CD4-positive, alpha-beta T cell treated with Interleukin-10 for 1 hour (primary cell): ENCODE results near the gene PAGE3.

Experiments used
- DNase-seq: peaks from one replicate; pipeline ENCODE4 v3.0.0-alpha.2; 2020

PAGE3 gene, protein sequence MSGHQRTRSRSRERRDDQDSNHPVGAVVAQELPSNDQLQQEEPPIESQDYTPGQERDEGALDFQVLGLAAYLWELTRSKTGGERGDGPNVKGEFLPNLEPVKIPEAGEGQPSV

DNA sequence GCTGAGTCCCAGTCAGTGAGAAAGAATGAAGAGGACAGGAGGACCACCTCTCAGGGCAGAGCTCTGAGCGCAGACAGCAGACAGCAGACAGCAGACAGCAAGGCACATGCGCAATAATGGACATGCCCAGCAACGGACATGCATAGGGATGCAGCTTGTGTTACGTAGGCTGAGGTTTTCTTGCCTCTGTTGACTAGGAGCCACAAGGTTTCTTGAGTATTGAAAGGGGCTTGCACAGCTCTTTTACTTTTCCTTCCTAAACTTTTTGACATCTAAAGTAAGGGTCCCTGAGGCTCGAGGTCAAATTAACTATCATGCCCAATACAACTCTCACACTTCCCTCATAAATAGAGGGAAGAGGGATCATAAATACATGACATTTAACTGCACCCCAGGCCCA lies at the start of gene PAGE3:
Gene PAGE3, minus strand, starts transcription at position 101 of the 400 bp plus-strand sequence. CDS start 1,013 bp downstream, outside the sequence.
- DNase-seq: no peak

DNA sequence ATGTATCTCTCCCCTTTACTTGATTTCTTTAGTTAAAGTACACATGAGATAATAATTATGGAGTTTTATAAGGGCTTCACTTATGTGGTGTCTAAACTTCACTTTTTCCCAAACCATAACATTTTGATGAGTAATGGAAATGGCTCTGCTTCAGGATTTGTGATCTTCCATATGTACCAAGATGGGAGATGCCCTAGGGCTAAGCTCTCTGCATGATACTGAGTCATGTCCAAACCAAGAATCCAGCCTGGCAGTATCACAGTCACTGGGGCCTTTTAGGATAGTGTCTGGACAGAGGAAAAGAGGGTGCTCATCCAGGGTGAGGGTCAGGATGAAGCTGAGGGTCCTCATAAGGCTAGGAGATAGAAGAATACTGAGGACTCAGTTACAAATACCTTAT lies 47.9 kb upstream of the PAGE3 start:
- DNase-seq: no peak

DNA sequence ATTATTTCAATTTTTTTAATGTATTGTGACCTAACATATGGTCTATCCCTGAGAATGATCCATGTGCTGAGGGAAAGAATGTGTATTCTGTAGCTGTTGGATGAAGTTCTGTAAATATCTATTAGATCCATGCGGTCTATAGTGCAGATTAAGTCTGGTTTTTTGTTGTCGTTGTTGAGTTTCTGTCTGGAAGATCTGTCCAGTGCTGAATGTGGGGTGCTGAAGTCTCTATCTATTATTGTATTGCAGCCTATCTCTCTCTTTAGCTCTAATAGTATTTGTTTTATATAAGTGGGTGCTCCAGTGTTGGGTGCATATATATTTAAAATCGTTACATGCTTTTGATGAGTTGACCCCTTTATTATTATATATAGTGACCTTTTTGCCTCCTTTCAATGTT lies 26.2 kb upstream of the PAGE3 start:
- no peak for DNase-seq

DNA sequence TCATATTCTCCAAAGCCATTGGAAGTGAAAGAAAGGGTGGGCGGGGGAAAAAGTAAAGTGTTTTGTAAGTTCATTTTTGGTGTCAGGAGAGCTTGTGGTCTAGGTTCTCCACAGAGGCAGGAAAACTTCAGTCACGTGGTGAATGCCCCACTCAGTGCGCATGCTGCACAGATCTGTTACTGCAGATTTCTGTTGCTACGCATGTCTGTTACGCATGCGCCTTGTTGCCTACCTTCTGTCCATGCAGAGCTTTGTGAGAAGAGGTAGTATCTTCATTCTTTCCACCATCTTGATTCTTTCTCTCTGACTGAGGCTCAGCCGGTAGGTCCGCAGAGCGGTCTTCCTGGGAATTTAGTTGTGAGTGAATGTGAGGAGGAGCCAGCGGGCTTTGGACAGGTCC lies 15.1 kb upstream of the PAGE3 start:
- DNase-seq: no peak

DNA sequence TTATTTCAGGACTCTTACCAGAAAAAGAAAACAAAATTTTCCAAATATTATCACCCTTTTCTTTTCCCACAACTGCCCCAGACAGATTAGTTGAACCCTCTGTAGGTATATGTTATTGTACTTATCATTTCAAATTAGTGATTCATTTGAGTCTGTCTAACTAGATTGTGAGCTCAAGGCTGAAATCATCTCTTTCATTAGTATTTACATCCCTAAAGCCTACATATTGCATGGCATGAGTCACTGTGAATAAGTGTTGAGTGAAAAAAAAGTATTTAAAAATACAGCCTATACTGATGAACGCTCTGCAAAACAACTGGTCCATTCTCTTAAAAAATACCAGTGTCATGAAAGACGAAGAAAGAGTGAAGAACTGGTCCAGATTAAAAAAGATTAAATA lies 3.9 kb downstream of the PAGE3 start:
- no peak for DNase-seq

DNA sequence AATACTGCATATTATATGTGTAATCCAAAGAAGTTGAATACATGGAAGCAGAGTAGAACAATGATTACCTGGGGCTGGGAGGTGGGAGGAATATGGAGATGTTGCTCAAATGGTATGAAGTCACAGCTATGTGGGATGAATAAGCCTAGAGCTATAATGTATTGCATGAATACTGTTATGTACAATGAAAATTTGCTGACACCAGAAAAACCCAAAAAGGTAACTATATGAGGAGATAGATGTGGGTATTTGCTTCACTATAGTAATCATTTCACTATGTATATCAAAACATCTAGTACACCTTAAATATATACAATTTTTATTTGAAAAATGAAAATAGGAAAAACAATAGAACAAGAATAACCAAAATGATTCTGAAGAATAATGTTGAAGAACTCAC lies 11.2 kb downstream of the PAGE3 start:
- DNase-seq: no peak

DNA sequence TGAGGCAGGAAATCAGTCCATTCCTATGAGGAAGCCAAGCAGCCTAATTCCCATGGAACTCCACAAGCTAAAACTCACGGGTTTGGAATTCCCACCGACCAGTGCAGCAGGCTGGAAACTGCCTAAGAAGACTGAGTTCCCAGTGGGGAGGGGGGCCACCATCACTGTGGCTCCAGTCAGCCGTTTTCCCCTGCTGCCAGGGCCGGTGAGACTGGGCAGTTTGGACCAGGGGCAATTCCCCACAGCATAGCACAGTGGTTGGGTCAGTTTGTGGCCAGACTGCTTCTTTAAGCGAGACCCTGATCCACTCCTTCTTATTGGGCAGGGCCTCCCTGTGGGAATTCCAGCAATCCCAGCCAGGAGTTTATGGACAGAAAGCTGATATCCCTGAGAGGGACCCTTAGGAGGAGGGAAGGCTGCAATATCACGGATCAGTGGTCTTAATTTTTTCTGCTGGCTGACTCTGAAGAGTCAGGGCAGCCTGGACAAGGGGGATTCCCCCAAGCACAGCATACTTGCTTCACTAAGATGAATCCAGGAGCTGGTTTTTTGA lies 23.9 kb downstream of the PAGE3 start:
- DNase-seq: no peak

DNA sequence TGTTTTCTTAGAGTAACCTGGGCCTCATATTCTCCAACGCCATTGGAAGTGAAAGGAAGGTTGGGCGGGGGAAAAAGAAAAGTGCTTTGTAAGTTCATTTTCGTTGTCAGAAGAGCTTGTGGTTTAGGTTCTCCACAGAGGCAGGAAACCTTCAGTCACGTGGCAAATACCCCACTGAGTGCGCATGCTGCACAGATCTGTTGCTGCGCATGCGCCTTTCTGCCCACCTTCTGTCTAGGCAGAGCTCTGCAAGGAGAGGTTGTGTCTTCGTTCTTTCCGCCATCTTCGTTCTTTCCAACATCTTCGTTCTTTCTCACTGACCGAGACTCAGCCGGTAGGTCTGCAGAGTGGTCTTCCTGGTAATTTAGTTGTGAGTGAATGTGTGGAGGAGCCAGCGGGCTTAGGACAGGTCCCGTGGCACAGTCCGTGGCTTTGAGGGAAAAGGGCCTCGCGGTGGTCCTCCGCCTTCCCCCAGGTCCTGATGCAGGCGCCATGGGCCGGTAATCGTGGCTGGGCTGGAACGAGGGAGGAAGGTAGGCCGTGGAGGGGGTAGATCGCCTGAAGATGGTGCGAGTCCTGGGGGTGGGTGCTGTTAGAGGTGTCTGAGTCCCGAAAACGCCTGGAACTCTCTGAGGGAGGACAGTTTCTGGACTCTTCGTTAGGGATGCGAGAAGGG lies 44.5 kb downstream of the PAGE3 start, which contains the start of gene PAGE5:
Gene PAGE5, plus strand, starts transcription at position 228 of the 676 bp plus-strand sequence. CDS start 1,037 bp downstream, outside the sequence.
- DNase-seq: peak; percentile 0

DNA sequence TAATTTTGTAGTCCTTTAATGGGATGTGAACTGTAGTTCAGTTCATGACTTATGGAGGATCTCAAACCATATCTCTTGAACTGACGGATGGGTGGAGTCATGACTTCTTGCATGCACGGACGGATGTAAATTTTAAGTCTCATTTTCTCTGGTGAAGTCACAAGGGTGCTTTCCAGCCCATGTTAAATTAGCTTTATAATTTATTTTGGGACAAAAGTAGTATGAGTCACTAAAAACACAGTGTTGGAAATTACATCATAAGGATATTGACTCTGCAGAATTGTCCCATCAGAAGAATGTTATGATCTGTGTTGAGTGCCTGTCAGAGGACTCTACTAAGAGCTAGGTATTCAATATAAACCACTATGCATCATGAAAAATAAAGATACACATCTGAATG lies 51.3 kb downstream of the PAGE3 start:
- no peak for DNase-seq

DNA sequence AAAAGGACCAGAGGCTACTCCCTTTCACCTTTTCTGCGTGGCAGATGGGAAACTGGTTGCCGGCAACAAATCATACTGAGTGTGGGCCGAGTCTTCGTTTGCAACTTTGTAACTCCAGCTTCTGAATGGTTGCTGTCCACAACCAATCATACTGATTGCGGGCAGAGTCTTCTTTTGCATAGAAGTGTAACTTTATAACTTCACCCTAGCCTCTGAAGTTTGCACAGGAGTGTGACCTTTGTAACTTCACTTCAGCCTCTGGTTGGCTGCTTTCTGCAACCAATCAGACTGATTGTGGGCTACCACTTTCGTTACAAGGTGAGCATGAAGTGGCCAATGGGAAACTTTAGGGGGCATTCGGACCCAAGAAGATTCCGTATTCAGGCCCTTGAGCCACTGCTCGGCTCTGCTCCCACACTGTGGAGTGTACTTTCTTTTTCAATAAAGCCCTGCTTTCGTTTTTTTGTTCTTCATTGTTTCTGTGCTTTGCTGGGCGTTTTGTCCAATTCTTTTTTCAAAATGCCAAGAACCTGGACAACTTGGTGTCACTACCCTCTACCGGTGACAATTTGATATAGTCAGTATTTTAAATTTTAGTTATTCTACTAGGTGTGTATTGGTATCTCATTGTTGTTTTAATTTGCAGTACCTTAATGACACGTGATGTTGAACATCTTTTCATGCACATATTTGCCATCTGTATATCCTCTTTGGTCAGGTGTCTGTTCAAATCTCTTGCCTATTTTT lies 53.6 kb downstream of the PAGE3 start:
- no peak for DNase-seq
